PFSK-1 (cell line): ENCODE data around the gene ARSG.

Source experiments
- POLR2AphosphoS5 ChIP-seq: IDR thresholded peaks from 2 replicates; pipeline ENCODE4 v1.6.1; 2012; ENCODE audit warnings: low read depth, mild to moderate bottlenecking, control low read depth, low read length, moderate library complexity
- REST ChIP-seq, 2 experiments: IDR thresholded peaks; 2 replicates each; pipeline versions ENCODE4 v1.6.1 to v1.8.0; 2011 to 2012; ENCODE audit warnings: low read depth in 2 of 2, low read length in 2 of 2, control low read depth in 1 of 2, inconsistent platforms in 1 of 2, mild to moderate bottlenecking in 1 of 2, moderate library complexity in 1 of 2; ENCODE audit not compliant: insufficient read depth in 1 of 2
- SIN3A ChIP-seq: IDR thresholded peaks from 2 replicates; pipeline ENCODE4 v1.6.1; 2012; ENCODE audit warnings: mild to moderate bottlenecking, low read length, moderate library complexity, borderline replicate concordance; ENCODE audit not compliant: insufficient read depth
- TAF1 ChIP-seq: IDR thresholded peaks from 2 replicates; pipeline ENCODE4 v1.6.1; 2012; ENCODE audit warnings: low read length, control low read depth, borderline replicate concordance; ENCODE audit not compliant: insufficient read depth

DNA sequence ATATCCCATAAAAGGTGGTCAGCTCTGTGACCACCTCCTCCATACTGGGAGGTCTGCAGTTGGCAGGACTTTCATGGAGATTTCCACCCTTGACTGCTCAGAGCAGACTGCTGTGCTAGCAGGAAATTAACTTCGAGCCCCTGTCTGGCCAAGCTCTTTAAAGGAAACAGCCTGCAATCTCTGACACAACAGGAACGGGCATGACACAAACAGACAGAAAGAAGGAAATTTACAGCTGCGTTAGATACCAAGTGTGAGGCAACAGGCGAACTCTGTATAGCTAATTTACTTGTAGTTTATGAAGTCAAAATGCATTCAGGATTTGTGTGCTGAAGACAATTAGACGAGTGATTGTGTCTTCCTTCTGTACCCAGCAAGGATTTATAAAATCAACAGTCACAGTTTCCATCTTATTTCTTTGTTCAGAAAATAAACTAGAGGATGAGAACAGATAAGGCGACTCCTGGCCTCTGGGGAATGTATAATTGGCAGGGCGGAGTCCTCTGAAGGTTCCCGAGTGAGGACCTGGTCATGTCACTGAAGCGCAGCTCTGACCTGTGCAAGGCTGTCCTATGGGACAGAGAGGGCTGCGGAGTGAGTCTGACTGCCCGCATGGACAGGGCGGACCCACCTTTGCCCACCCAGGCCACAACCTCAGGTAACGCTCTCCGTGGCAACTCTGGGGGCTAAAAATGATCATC lies 149.9 kb downstream of the ARSG start:
- no peak for TF ChIP-seq POLR2AphosphoS5
- TF ChIP-seq SIN3A: peak; percentile 40; the same call in 1 of the 2 replicates
- TF ChIP-seq TAF1: no peak
- no peak for TF ChIP-seq REST (IDR thresholded peaks at IDR 0.05; ENCODE audit: insufficient read depth in 1 of 2, low read depth in 2 of 2, low read length in 2 of 2)
